CD4-positive, alpha-beta T cell treated with Interleukin-15 for 1 hour (primary cell): ENCODE results near the gene NR1D1.

ENCODE experiments used
- DNase-seq: peaks from one replicate; pipeline ENCODE4 v3.0.0-alpha.2; 2020

The NR1D1 gene

DNA sequence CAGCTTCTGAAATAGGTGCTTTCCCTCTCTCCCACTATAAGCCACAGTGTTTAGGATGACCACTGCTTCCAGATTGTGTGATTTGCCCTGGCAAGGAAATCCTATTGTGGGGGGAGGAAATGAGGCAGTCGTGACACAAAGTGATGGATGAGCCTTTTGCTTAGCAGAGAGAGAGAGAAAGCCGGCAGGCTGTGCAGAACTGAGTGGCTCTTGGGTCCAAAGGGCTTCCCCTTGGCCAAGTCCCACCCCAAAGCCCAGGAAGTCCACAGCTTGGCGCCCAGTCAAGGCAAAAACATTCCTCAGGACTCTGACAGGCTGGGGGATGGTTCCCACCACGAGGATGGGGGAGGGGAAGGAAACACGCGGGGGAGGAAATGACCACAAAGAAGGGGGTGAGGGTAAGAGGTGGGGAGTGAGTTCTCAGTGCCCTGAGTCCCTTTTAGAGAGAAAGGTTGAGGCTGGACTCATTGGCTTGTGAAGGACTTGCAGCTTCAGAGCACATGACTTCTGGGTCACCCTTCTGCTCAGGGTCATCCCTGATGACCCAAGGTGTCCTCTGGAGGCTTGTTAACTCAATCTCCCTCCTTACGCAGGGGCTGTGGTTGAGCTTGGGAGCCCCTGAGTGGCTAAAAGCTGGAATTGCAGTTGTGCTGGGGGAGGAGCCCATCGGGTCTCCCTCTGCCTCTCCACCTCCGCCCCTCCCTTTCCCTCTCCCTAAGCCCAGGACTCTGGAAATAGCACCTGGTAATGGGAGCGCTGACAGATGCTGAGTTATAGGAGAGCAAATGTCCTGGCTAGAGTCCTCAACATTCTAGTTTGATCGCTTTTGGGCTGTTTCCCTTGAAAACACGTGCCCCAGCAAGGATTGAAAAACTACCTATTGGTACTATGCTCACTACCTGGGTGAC is 11.1 kb upstream of the NR1D1 start:
- DNase-seq, result peak; percentile 79

DNA sequence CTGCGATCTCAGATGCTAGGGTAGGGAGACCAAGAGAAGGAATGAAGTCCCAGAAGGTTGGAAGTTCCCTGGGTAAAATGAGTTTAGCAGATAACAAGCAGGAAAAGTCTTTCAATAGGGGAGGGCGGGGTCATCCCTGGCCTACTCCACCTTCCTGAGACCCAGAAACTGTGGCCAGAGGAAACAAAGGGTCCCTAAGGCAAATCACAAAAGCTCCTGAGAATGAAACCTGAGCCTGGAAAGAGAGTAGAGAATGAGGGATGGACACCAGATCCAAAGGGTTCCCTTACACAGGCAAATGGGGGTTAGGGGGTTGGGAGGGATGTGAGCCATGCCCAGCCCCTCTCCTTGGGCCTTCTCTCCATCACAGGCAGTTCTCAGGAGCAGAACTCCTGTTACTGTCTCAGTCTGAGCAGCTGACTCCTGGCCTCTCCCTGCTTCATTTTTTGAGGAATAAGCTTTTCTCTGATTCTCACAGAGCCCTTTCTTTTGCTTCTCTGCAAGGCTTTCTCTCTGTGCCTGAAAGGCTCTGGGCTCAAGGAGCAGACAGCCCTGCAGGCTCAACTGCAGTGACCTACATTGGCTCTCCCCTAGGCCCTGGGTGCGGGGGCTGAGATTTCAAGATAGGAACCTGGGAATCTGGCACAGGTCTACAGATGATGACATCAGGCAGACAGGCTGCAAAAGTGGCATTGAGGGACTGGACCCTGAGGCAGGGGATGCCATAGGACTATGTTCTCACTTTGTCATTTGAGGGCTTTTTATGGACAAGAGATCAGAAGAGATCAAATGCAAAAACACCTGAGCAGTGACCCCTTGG is 9.8 kb upstream of the NR1D1 start:
- DNase-seq, result no peak

DNA sequence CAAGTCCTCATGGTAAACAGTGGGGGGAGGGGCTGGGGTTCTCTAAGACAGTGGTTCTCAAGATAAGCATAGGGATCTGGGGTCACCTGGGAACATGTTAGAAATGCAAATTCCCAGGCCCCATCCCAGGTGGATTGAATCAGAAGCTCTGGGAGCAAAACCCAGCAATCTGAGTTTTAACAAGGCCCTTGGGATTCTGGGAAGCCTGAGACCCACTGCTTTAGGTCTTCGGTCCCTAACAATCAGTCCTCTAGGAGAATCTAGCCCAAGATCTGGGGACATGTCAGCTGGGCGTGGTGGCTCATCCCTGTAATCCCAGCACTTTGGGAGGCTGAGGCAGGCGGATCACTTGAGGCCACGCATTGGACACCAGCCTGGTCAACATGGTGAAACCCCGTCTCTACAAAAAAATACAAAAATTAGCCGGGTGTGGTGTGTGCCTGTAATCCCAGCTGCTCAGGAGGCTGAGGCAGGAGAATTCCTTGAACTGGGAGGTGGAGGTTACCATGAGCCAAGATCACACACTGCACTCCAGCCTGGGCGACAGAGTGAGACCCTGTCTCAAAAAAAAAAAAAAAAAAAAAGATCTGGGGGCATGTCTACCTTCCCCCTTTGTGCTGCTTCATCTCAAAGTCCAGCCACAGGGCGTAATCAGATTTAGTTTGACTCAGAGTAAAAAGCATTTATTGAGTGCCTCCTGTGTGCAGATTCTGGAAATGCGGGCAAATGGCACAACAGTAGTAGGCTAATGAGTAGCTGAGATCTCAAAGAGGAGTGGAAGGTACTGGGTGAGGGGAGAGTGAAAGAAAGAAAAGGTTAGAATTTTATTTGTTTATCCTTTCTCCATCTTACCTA is 8.8 kb upstream of the NR1D1 start:
- DNase-seq, result no peak

DNA sequence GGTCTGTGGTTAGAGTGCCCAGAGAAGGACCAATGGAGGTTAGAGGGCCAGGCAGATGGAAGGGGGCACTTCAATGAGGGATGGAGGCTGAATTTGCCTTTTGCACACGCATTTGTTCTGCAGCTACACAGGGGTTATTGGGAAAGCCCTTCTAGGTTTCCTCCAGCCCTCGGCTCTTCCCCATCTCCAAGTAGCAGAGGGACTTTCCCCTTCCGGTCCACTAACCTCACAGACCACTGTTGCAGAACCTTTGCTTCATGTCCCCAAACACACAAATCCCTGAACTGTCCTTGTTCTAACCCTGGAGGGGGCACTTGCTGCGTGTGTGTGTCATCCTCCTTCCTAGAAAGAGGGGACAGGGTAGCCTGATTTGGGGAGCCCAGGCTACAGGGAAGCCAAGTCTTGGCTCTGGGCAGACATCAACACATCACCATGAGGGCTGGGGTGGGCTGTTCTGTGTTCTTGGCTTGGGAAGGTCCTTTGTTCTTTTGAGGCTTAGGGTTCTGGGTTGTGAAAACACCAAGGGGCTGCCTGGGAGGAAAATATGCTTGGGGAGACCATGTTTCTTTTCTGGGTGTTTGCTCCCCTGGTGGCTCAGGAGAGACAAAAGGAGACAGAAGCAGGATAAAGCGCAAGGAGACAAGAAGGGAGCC is 7.3 kb upstream of the NR1D1 start:
- peak; percentile 56 for DNase-seq

DNA sequence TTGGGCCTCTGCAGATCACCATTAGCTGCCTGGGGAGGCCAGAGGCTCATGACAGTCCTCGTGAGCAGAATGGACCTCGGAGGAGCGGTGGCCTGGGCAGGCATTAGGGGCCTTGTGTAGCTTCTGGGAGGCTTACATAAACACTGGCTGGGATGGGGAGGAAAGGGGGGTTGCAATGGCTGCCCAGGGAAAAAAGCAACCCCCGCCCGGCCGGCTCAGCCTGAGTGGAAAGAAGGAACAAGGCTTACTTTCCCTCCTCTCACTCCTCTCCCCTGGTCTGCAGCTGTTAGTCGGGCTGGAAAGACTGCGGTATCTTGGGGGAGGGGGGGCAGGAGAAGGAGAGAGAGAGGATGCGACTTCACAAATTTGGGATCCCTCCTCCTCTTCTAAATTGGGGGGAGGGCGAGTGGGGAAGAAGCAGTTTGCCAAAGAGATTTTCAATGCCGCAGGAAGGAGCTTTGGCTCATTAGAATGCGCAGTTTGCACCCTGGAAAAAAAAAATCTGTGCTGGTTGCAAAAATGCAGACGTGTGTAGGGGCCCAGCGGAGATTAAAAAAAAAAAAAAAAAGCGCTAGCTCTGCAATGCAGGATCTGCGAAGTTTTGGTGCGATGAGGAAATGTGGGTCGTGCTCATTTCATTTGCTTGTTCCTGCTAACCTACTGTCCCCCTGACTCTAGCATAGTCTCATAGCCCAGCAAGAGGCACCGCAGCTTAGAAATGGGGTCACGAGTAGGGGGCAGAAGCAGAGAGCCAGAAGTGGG is 6.6 kb upstream of the NR1D1 start:
- DNase-seq, result no peak

DNA sequence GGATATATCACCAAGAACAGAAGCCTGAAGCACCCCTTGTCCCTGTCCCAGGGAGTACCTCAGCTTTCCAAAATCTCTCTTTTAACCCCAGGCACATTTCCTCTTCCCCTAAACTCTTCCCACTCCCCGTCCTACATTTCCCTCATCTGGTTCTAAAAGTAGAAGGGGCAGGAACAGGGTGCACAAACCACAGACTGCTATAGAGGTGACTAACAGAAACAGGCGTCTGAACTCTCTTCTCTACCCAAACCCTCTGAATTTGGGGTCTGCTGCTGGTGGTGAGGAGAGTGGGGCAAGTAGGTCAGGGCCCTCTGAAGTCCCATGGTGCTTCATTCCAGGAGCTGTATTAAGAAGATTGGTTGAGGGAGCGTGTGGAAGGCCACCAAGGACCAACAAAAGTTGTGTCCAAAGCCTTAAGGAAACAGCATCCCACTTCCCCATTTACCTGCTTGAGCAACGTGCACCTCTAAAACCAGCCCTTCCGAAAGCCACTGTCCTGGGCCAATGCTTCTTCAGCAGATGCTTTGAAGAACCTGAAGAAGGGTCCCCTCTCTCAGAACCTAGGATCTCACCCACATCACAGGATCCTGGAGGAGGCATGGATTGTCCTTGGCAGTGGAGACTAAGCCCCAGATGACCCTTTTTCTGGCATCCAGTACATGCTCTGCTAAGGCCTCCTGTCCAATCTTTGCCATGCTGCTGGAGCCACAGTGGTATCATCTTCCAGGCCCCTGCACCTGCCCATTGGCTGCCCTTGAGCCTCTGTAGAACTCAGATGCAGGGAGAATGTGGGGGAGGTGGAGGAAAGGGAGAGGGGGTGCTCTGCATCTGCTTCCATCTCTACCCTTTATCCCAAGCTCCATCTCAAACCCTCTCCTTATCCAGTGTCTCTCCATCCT is 5.7 kb upstream of the NR1D1 start:
- DNase-seq, result no peak

DNA sequence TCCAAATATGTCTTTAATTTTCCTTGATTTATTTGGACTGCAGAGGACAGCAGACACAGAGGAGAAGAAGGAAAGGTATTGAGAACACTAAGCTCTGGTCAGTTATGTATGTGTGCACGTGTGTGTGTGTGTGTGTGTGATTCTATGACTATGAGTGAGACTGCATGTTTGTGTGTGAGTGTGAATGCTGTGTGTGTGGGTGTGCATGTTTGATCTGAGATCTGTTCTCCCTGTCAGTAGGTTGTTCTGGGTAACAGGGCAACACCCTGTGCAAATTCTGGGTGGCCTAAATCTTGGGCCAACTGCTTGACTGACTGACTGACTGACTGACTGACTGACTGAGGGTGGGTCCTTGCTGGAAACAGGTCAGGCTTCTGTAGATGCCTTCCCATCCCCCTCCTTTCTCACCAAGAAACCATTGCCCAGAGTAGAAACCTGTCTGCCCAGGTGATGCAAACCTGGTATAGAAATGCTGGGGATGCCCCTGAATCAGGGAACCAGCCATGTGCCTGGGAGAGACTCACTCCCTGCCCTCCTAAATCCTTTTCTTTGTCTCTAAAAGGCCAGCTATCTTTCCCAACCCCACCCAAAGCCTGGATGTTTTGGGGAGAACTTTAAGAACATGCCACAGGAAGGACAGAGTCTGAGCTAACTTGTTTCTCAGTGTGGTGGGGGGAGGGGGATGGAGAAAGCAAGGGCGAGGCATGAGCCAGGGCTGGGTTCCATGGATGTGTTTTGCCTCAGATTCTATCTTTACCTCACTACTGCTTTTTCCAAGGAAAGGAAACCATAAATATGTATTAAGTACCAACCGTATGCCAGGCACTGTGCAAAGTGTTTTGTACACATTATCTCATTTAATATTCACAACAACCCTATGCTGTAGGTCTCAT is 4.5 kb upstream of the NR1D1 start:
- no peak for DNase-seq

DNA sequence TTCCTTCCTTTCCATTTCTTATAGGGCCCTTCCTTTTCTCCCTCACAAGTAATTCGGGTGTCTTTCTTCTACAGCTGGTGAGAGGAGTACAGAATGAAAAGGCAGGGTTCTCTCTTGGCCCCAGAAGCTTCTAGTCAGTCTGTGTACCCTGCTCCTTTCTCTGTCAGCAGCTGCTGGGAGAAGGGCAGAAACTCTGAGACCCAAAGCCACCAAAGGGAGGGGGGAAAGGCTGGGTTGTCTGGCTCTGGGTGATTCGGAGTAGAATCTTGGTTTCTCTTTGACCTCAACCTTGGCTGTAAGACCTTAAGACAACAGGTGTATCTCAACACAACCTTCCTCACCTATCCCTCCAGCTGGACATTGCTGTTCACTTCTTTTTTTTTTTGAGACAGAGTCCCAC is 3.3 kb upstream of the NR1D1 start:
- no peak for DNase-seq

DNA sequence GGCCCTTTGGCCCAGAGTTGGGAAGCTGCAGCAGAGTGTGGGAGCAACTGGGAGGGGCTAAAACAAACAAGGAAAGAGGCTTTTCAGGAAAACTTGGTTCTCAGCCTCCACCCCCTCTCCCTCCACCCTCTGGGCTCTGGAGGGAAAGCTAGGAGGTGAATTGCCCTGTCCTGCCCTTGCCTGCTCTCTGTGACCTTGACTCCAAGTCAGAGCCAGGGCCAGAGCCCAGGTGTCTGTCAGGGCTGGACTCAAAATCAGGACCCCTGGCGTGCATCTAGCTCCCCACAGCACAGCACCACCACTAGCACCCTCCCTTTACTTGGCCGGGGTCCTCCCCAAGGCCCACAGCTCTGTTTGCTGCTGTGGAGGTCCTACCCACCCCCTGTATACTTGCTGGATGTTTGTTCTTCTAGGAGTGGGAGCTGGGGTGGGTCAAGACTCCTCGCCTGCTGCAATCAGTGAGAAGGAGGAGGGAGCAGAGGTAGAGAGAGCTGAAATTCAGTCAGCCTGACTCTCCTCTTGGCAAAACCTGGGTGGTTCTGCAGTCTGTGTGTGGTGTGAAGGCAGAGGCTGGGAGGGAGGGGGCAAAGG is 2.8 kb upstream of the NR1D1 start:
- no peak for DNase-seq

DNA sequence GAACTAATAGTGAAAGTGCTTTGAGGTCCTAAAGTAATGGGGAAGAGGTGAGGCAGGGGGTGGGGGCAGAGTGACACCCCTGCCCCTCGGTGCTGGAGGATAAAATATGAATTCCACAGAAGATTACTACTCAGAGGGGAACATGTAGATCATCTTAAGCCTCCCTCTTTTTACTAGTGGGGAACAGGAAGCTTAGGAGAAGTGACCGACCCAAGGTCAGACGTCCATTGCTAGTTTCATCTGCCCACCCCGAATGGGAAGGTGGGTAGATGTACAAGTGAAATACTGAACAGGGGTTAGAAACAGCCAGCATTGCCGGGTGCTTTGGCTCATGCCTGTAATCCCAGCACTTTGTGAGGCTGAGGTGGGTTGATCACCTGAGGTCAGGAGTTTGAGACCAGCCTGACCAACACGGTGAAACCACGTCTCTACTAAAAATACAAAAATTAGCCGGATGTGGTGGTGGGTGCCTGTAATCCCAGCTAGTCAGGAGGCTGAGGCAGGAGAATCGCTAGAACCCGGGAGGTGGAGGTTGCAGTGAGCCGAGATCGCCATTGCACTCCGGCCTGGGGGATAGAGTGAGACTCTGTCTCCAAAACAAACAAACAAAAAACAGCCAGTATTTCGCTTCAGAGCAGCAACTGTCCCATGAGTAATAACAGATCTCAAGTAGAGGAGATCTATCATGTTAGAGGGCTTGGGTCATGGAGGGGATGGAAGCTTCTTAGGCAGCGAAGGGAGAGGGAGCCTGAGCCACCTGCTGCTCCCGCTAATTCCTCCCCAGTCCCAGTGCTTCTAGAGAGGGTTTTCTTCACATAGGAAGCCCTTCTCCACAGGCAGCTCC is 1.2 kb upstream of the NR1D1 start:
- peak; percentile 40 for DNase-seq

DNA sequence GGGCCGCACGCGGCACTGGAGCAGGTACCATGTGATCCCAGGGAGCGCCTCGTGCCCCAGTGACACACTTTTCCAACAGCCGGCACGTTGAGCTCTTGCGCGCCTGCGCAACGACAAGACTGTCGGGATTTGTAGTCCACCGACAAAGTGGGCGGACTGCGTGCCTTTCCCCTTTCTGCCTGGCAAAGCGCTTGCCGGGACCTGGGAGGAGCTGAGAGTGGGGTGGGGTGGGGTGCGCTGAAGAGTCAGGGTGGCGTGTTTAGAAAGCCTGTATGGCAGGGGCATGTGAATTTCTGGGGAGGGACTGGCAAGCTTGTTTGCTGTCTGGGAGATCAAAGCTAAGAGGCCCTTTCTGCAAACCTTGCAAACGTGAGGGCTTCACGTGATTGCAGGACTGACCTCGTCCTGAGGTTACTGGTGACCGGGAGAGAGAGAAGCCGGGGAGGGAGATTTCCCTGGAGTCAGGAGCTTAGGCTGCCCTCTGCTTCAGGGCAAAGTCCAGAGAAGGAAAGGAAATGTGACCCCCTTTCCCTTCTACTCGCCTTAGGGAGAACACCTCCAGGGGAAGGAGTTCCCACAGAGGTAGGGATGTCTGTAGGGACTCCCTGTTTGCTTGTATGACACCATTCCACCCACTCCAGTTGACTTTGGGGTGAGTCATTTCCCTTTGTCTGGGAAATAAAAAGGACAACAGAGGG is 429 bp upstream of the NR1D1 start:
- peak; percentile 94 for DNase-seq

DNA sequence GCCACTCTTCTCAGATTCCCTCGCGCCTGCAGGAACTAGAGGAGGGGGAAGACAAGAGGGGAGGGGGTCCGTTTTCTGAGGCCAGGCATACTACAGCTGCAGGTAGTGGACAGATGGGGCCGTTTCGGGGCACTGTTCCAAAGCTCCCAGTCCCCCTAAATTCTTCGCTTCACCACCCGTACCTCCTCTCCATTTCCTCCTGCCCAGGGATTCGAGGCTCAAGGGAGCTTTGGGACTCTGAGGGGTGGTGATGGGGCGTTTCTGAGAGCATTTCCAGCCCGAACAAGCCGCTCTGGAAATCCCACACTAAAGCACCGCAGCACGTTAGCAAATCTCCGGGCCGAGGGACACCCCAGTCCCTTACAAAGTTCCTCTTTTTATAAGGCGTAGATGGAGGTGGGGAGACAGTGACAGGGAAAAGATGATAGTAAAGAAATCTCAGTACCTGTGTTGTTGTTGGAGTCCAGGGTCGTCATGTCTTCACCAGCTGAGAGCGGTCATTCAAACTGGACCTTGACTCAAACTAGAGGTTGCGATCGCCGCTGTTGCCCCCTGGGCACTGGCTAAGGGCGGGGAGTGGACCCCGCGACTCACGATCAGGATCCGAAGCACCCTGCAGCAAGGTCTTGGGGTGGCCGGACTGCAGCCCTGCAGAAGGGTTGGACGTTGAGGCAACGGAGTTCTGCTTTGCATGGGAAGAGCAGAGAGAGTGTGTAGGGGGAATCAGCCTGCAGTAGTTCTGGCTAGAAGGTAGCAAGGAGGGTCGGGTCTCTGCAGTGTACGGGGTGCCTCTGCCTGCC is 570 bp downstream of the NR1D1 start:
- DNase-seq, result peak; percentile 51

DNA sequence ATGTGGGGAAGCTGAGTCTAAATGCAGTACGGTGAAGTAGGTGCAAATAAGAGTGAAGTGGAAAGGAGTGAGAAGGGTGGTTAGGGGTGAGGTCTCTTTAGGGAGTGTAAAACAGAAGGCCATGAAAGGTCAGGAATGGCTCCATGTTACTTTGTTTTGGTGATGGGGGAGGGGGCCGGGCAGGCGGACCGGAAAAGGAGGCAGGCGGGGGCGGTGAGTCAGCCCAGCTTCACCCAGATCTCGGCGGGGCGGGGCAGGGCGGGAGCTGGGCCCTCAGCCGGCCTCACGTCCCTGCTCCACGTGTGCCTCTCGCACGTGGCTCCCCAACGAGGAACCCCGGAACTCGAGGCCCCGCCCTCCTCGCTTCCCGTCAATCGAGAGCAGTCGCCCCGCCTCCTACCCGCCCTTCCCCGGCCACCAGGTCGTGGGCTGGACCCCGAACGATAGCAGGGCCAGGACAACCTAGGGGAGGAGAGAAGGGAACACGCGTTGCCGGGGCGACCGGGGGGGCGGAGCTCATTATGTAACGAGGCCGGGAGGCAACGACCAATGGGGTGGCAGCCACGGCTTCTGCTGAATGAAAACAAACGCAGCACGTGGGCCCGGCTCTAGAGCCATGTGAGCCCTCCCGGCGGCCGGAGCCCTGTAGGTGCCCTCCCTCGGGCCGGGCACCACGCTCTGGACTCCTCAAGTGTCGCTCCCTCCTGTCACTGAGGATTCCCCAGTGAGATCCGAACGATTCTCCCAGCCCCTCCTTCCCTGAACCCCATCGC is 1.4 kb downstream of the NR1D1 start:
- DNase-seq, result peak; percentile 100

DNA sequence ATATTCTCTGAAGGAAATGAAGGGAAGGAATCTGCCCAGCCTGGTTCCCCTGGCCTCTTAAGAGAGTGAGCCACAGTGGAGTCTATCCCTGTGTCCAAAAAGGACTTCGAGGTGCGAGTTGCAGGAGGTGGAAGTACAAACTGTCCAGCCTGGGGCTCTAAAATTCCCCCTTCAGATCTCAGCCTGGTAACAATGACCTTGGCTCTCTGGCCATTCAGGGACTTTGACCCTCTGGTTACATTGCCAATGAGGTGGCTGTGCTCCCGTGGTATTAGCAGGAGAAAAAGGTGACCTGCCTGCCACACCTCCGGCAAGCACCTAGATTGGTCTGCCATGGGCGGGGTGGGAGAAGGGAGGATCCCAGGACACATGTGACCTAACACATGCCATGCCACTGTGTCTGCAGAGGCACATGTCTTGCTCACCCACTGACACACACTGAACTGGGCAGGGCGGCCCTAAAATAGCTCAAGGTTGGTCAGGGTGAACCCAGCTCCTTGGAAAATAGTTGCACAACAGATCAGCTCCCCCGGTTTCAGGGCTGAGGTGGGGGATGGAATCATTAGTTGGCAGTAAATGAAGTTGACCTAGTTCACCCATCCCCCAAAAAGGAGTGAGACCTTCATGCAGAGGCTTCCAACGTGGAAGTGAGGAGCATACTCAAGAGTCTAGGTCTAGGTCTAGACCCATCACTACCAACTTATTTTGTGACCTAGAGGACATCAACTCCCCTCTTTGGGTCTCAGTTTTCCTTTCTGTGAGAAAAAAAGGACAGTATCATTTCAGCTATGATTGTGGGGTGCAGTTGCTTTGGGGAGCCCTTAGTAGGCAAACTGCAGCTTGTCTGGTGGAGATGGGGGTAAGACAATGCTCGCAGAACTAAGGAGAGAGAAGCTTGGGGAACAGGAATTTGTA is 2.2 kb downstream of the NR1D1 start:
- peak; percentile 61 for DNase-seq

DNA sequence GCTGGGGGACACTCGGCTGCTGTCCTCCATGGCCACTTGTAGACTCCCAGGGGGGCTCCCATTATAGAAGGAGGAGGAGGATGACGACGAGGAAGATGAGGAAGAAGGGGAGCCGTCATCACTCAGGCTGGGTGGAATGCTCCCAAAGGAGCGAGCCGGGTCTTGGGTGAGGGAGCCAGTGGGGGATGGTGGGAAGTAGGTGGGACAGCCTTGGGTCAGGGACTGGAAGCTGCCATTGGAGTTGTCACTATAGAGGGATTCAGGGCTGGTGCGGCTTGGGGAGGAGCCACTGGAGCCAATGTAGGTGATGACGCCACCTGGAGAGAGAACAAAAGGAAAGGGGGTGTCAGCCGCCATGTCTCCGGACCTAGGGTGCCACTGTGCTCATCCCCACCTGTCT is 3.3 kb downstream of the NR1D1 start:
- DNase-seq, result no peak
